Left ventricle myocardium inferior (tissue), 1 donor: ENCODE data around the gene SND1. TPM values are rescaled to one million over a fixed set of nuclear protein-coding genes. Genes with fewer than 3 reads are reported as not detected.

ENCODE experiments used
- DNase-seq: peaks from one replicate; pipeline ENCODE4 v3.0.0-alpha.2; 2020
- H3K27ac ChIP-seq: fragments of 200-600 bp; replicated peaks from 2 replicates; pipeline ENCODE4 v1.8.0; 2021
- H3K27me3 ChIP-seq: fragments of 200-600 bp; 2 replicates; pipeline ENCODE4 v1.8.0; 2021; ENCODE audit warnings: low read depth
- H3K36me3 ChIP-seq: fragments of 200-600 bp; 2 replicates; pipeline ENCODE4 v1.8.0; 2021
- H3K4me1 ChIP-seq: fragments of 200-600 bp; 2 replicates; pipeline ENCODE4 v1.8.0; 2021
- H3K4me3 ChIP-seq: fragments of 200-600 bp; 2 replicates; pipeline ENCODE4 v1.8.0; 2021; ENCODE audit warnings: mild to moderate bottlenecking, moderate library complexity
- H3K9me3 ChIP-seq: fragments of 200-600 bp; replicated peaks from 2 replicates; pipeline ENCODE4 v1.8.0; 2021
- intact Hi-C: fragments of 100-400 bp; cut with micrococcal nuclease; formaldehyde crosslinking; loops from one replicate; pipeline ENCODE4 v1.11.0; 2022
- total RNA-seq: library from RNA; stranded (reverse); fragmentation: NEBNext Ultra II Directional; extraction: Animal tissue kit (Norgen Biotek cat#: 25700); gene quantifications from one replicate; pipeline ENCODE4 v1.2.1, GENCODE V29; 2021
- TF ChIP-seq, protein P1 (sequence below): fragments of 200-600 bp; IDR thresholded peaks from 2 replicates; pipeline ENCODE4 v1.8.0; 2021; ENCODE audit warnings: antibody characterized with exemption, mild to moderate bottlenecking, borderline replicate concordance
- donor health status: DM: no; HTN: yes; CAD: no; lungs with severe emphysema.

The SND1 gene
- total RNA-seq, 1 donor from 2014 or later = 71.6 TPM

DNA sequence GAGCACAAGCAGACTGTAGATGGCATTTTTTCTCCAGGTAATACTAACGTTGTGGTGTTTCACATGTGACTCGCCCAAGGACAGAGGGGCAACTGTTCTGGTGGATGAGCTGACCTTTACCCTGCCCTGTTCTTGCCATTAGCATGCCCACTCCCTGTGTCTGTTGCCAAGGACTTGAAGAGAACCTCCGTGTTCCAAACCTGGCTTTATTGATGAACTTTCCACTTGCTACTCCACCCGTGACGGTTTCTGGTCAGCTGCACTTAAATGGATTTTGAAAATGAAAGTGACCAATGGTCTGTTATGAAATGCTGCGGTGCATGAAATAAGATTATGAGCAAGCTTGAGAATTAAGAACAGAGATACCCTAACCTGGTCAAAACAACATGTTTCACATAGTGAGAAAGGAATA, 348.9 kb downstream of the SND1 start:
- Histone ChIP-seq H3K4me1 (peaks cover 77% of the 10 kb centered on the region), H3K27ac (peak overlapping the region; percentile 18), H3K36me3 (no peaks in the 10 kb centered on the region), H3K27me3 (no peaks in the 10 kb centered on the region), H3K4me3 (peak overlapping the region; percentile 27), H3K9me3 (no peaks in the 10 kb centered on the region)
- TF ChIP-seq, protein P1, sequence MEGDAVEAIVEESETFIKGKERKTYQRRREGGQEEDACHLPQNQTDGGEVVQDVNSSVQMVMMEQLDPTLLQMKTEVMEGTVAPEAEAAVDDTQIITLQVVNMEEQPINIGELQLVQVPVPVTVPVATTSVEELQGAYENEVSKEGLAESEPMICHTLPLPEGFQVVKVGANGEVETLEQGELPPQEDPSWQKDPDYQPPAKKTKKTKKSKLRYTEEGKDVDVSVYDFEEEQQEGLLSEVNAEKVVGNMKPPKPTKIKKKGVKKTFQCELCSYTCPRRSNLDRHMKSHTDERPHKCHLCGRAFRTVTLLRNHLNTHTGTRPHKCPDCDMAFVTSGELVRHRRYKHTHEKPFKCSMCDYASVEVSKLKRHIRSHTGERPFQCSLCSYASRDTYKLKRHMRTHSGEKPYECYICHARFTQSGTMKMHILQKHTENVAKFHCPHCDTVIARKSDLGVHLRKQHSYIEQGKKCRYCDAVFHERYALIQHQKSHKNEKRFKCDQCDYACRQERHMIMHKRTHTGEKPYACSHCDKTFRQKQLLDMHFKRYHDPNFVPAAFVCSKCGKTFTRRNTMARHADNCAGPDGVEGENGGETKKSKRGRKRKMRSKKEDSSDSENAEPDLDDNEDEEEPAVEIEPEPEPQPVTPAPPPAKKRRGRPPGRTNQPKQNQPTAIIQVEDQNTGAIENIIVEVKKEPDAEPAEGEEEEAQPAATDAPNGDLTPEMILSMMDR = no peak
- intact Hi-C loops = no loop called here
- no peak for DNase-seq

DNA sequence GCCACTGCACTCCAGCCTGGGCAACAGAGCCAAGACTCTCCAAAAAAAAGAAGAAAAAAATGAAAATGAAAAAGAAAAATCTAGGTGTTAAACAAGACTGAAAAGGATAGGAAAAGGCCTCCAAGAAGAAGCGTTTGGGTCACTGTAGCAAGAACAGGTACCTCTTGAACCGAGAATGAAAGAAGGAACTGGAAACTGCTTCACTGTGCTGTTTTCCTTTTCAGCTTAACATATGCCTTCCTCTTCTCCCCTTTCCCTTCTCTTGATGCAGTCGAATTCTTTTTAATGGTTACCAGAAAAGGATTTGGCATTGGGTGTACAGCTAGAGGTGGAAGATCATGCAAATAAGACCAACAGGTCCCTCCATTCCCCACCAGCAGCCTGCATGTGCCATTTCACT, 351.2 kb downstream of the SND1 start:
- TF ChIP-seq, protein P1 = no peak
- H3K4me3 ChIP-seq = no peak overlapping the region
- intact Hi-C loops = no loop called here
- H3K27ac ChIP-seq = no peak overlapping the region
- no peaks in the 10 kb centered on the region for H3K36me3 ChIP-seq
- no peak for DNase-seq
- no peaks in the 10 kb centered on the region for H3K27me3 ChIP-seq
- H3K4me1 ChIP-seq = peaks cover 79% of the 10 kb centered on the region
- H3K9me3 ChIP-seq = no peaks in the 10 kb centered on the region

DNA sequence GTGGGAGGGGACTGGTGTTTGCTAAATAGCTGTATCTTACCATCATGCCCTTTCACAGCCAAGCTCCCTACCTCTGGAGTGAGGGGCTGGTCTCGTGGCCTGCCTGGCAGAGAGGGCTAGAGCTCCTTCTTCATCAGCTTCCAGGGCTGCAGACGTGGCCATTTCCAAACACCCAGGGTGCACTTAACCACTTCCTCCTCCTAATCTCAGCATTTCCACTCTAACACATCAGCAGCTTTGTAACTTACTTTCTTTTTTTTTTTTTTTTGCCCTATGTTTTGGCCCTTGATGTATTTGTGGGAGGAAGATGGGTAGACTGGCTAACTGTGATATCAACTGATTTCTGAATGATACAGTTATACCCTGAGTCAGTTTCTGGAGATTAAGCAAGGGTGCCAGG, 351.8 kb downstream of the SND1 start:
- TF ChIP-seq, protein P1 = no peak
- H3K36me3 ChIP-seq = no peaks in the 10 kb centered on the region
- intact Hi-C loops = no loop called here
- H3K4me1 ChIP-seq = peaks cover 79% of the 10 kb centered on the region
- DNase-seq = no peak
- no peaks in the 10 kb centered on the region for H3K9me3 ChIP-seq
- no peak overlapping the region for H3K27ac ChIP-seq
- H3K27me3 ChIP-seq = no peaks in the 10 kb centered on the region
- no peak overlapping the region for H3K4me3 ChIP-seq

DNA sequence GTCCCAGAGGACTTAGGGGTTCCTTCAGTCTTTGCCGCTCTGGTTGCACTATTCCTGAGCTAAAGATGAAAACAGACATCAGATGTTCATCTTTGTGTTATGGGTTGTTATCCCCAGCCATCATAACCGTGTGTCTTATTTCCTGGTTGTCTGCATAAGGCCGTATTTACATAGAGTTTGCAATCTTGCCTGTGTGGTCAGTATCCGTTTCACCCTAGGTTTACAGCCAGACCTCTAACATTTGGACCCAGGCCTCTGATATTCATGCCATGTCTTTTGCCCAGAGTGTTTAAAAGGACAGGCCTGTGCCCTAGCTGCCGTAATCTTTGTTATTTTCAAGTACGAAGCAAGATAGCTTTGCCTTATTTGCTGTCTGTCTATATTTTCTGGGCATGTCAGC, 352.6 kb downstream of the SND1 start:
- H3K27ac ChIP-seq = no peak overlapping the region

DNA sequence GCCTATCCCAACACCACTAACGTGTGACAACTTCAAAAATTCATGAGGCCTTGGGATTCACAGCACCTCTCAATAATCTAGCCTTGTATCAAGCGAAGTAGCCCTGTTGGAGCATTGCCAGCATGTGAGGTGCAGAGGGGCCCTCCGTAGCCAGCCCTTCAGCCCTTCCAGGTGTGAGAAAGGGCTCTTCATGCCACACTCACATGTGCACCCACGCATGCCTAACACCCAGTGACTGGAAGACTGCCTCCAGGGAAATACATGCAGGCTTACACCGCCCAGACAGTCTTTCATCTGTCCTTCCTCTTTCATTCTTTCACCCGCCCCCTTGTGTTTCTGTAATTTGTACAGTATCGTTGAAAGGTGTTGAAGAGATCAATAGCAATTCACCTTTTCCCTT, 353.1 kb downstream of the SND1 start:
- H3K9me3 ChIP-seq = no peaks in the 10 kb centered on the region
- H3K4me1 ChIP-seq = peaks cover 79% of the 10 kb centered on the region
- H3K4me3 ChIP-seq = no peak overlapping the region
- H3K36me3 ChIP-seq = no peaks in the 10 kb centered on the region
- no peak overlapping the region for H3K27ac ChIP-seq
- TF ChIP-seq, protein P1 = no peak
- no peak for DNase-seq
- no peaks in the 10 kb centered on the region for H3K27me3 ChIP-seq
- intact Hi-C loops = no loop called here

More for the DNA sequence above, 352.6 kb downstream of the SND1 start:
- no peak for DNase-seq
- Histone ChIP-seq H3K4me3 (no peak overlapping the region), H3K36me3 (no peaks in the 10 kb centered on the region), H3K9me3 (no peaks in the 10 kb centered on the region), H3K4me1 (peaks cover 79% of the 10 kb centered on the region), H3K27me3 (no peaks in the 10 kb centered on the region)
- intact Hi-C loops = no loop called here
- TF ChIP-seq, protein P1 = no peak

DNA sequence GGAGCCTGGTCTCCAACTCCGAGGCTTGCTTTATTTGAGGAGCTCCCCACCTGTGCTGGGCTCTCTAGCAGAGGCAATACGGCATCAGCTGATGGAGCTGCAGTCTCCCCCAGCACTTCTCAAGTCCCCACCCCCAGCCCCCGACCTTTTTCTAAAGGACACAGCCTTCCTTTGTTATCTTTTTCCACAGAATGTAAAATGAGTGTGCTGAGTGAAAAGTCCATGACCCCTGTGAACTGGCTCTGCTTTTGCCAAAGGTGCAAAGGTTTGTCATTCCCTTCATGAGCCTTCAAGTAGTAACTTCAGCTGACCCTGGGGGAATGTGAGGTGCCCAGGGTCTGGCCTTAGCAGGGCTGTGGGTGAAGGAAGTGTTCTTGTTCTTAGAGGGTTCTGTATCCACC, 353.8 kb downstream of the SND1 start:
- intact Hi-C loops = no loop called here
- no peak for DNase-seq
- TF ChIP-seq, protein P1 = no peak
- peaks cover 79% of the 10 kb centered on the region for H3K4me1 ChIP-seq
- no peak overlapping the region for H3K27ac ChIP-seq
- no peaks in the 10 kb centered on the region for H3K36me3 ChIP-seq
- H3K9me3 ChIP-seq = no peaks in the 10 kb centered on the region
- no peak overlapping the region for H3K4me3 ChIP-seq
- H3K27me3 ChIP-seq = no peaks in the 10 kb centered on the region
